DND-41 (cell line): ENCODE measurements around the gene RAB11FIP3.

Experiments
- CTCF ChIP-seq: IDR thresholded peaks from 2 replicates; pipeline ENCODE4 v1.5.1; 2012; ENCODE audit warnings: borderline replicate concordance, low read length, moderate library complexity, mild to moderate bottlenecking; ENCODE audit not compliant: poor library complexity, severe bottlenecking; ENCODE audit errors: extremely low read depth
- EZH2 ChIP-seq: IDR thresholded peaks from 3 replicates; pipeline ENCODE4 v1.6.1; 2012; ENCODE audit warnings: borderline replicate concordance, low read depth, mild to moderate bottlenecking, moderate library complexity, low read length, inconsistent platforms; ENCODE audit not compliant: severe bottlenecking

DNA sequence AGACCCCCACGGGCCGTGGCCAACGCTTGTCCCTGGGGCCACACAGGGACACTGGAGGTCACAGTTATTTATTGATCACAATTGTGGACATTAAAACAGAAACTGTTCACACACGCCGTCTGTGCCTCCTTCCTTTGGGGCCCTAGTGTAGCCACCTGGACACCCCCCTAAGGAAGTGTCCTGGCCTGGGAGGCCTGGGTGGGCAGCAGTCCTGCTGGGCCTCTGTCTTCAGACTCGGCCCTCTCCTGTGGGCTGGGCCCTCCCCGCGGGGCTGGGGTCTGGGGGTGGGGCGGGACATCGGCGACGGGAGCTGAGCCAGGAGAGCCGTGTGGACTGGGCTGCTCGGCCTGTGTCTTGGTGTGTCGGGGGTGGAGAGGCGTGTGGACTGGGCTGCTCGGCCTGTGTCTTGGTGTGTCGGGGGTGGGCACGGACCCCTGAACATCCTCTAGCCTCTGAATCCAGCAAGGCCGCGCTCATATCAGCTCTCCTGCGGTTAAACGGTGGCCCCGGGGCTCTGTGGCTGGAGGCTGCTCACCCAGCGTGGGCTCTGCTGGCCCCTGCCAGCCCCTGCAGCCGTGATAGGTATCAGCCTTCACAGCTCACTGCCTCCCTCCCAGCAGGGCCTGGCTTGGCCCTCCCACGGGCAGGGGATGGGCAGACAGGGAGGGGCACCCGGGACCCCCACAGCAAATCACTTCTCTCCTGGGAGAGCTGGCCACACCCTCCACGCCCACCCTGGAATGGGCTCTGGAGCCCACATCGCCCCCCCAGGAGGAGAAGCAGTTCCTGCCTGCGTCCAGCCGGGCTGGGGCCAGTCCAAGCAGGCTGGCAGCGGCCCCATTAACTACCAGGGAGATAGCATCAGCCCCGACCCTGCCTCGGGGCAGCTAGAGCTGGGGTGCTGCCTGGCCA, 140.2 kb downstream of the RAB11FIP3 start:
- TF ChIP-seq CTCF, result no peak
- TF ChIP-seq EZH2, result no peak
